Epithelial cell of esophagus (primary cell): ENCODE data around the gene TIGAR.

Source experiments
- DNase-seq: peaks from one replicate; pipeline ENCODE4 v3.0.0; 2010; ENCODE audit warnings: low read depth
- H3K4me3 ChIP-seq: 2 replicates; pipeline ENCODE4 v1.5.1; 2011; ENCODE audit warnings: mild to moderate bottlenecking, low read length, control low read depth
- TF ChIP-seq, protein P1 (sequence below): IDR thresholded peaks from 2 replicates; pipeline ENCODE4 v1.5.1; 2011; ENCODE audit warnings: low read depth, mild to moderate bottlenecking, low read length, control low read depth, inconsistent platforms; ENCODE audit not compliant: insufficient read depth; ENCODE audit errors: missing control alignments

The TIGAR gene

DNA sequence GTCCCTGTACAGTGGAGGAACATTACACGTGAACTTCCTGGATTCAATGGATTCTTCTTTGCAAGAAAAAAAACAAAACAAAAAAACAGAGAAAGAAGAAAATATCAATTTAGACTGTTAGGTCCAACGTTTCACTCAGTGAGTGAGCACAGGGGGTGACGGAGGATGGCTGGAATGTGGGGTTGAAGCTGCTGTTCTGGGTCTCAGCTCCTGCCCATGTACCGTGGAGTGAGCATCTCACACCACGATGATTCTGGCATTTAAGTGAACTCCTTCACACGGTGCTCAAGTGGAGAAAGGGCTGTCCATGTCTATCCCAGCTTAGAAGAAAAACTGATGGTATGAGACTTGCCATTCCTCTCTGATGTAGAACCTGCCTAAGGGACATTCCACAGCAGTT, 24.3 kb upstream of the TIGAR start:
- TF ChIP-seq, protein P1, sequence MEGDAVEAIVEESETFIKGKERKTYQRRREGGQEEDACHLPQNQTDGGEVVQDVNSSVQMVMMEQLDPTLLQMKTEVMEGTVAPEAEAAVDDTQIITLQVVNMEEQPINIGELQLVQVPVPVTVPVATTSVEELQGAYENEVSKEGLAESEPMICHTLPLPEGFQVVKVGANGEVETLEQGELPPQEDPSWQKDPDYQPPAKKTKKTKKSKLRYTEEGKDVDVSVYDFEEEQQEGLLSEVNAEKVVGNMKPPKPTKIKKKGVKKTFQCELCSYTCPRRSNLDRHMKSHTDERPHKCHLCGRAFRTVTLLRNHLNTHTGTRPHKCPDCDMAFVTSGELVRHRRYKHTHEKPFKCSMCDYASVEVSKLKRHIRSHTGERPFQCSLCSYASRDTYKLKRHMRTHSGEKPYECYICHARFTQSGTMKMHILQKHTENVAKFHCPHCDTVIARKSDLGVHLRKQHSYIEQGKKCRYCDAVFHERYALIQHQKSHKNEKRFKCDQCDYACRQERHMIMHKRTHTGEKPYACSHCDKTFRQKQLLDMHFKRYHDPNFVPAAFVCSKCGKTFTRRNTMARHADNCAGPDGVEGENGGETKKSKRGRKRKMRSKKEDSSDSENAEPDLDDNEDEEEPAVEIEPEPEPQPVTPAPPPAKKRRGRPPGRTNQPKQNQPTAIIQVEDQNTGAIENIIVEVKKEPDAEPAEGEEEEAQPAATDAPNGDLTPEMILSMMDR = no peak
- DNase-seq = no peak
- no peak overlapping the region for H3K4me3 ChIP-seq

DNA sequence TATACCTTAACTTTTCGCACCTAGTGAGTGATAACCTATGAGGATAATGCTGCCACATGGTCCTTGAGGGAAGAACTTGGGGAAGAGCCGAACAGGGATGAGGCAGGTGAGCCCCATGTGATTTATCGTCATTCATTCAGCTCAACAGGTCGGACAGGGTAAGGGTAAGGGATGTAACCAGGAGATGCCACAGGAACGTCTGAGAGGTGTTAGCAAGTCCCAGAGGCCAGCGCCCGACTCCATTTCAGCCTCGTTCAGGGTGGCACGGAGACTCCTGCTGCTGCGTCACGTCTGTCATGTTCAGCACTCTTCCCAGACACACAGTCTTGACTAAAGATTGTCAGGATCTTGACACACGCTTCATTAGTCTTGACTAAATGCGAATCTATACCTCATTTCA, 23.4 kb upstream of the TIGAR start:
- no peak overlapping the region for H3K4me3 ChIP-seq
- TF ChIP-seq, protein P1 = no peak
- no peak for DNase-seq

DNA sequence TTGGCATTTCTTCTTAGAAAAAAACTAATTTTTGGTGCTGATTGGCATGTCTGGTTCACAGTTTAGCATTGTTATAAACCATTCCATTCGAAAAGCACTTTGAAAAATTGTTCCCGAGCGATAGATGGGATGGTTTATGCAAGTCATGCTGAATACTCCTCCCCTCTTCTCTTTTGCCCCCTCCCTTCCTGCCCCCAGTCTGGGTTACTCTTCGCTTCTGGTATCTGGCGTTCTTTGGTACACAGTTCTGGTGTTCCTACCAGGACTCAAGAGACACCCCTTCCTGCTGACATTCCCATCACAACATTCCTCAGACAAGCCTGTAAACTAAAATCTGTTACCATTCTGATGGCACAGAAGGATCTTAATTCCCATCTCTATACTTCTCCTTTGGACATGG, 20.1 kb upstream of the TIGAR start:
- no peak overlapping the region for H3K4me3 ChIP-seq
- no peak for DNase-seq
- TF ChIP-seq, protein P1 = no peak

DNA sequence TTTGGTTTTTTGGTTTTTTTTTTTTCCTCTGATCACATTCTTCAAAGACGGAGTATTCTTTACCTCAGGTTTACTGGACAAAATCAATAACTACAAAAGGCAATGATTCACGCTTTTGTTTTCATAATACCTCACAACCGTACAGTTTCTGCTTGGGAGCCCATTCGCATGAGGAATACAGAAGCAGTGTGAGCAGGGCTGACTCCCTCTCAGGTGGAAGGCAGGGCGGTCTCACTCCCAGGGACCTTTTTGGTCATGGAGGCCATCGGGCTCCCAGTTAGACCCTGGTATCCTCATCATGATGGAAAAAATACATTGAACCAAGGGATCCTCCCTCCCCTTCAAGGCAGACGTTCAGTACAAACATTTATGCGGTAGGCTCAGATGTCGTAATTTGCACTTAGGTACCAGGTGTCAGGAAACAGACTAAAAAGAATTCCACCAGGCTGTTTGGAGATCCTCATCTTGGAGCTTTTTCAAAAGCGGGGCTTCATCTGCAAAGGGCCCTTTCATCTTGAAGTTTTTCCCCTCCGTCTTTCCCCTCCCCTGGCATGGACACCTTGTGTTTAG, 19.0 kb upstream of the TIGAR start:
- no peak for DNase-seq
- H3K4me3 ChIP-seq = no peak overlapping the region
- TF ChIP-seq, protein P1 = no peak

DNA sequence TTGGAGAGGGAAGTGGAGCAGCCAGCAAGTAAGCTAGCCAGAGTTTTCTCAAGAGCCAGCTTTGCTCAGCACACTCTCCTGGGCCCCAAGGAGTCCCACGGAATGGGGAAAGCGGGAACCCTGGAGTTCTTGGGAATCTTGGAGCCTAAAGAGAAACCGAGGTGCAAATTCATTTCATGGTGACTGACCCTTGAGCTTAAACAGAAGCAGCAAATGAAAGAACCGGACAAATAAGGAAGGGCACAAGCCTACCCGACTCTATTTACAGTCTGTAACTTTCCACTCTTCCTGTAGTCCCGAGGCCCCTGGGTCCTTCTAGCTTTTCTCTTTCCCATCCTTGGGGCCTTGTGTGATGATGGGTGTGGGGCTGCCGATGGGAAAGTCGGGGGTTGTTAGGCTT, 18.1 kb upstream of the TIGAR start:
- TF ChIP-seq, protein P1 = no peak
- H3K4me3 ChIP-seq = no peak overlapping the region
- no peak for DNase-seq

DNA sequence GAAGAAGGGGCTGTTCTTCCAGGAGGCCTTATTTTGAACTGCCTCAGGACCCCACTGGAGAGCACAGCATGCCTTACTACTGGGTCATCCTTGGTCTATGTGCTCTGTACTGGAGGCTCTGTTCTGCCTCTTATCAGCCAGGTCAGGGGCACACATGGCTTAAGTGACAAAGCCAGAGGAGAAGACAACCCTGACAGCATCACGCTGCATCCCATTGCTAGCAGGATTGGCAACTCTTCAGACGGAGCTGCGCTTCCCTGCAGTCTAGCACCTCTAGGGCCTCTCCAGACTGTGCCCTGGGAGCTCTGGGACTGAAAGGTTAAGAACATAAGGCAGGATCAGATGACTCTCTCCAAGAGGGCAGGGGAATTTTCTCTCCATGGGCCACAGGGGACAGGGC, 17.3 kb upstream of the TIGAR start:
- TF ChIP-seq, protein P1 = no peak
- H3K4me3 ChIP-seq = no peak overlapping the region
- DNase-seq = no peak

DNA sequence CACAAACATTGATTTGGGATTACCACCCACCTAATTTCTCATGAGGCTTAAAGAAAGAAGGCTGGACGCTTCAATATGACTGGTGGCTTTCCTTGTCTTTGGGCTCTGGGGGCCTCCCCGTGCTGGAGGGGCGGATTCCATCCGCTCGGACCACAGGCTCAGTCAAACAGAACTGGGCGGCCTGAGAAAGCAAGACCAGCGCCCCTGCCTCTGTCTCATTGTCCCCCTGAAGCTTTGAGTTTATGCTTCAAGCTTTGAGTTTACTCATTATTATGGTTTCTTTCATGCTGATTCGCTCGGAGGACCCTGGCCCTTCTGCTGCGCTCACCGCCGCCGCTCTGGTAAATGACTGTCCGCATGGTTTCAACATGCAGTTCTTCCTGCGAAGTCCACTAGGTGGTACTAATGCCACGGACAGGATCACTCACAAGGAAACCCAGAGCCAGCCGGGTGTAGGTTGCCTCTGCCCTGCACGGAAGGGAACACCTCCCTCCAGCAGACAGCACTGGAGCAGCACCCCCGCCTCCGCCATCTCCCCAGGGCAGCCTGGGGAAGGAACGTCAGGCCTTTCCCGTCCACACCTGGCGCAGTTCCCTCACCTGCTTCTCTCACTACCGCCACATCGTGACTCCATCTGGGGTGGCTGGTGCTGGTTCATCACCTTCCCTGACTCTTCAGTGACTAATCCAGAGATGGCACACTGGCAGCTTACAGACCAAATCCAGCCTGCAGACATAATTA, 13.2 kb upstream of the TIGAR start:
- peak; percentile 98 for DNase-seq
- no peak overlapping the region for H3K4me3 ChIP-seq
- TF ChIP-seq, protein P1 = peak; percentile 73
